ENCODE data around the gene SASS6. TPM values are rescaled to one million over a fixed set of nuclear protein-coding genes. Genes with fewer than 3 reads are reported as not detected.

The SASS6 gene
- total RNA-seq, 6 experiments from 2014 or later = 0.84 to 2.4 (median 1.2) TPM

DNA sequence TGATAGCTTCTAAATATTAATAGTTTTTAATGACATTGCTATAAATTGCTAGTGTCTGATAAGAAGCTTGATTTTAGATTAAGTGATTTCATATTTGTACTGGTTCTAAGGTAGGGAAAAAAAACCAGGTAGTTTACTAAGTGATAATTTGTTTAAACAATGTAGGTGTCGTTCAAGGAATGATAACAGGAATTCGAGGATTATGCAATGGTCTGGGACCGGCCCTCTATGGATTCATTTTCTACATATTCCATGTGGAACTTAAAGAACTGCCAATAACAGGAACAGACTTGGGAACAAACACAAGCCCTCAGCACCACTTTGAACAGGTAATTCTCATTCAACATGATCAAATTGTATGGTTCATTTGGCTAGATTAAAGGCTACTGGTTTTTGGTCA is 52.4 kb downstream of the SASS6 start:
- no peaks in the 10 kb centered on the region for H3K27me3 ChIP-seq
- 34% methylated on average over 3 of the region's 3 CpGs for WGBS (ENCODE audit: insufficient coverage, low coverage, low lambda C conversion rate, missing lambda C conversion rate)
- no peak for TF ChIP-seq POLR2A (IDR thresholded peaks at IDR 0.05)
- TF ChIP-seq, protein P1, sequence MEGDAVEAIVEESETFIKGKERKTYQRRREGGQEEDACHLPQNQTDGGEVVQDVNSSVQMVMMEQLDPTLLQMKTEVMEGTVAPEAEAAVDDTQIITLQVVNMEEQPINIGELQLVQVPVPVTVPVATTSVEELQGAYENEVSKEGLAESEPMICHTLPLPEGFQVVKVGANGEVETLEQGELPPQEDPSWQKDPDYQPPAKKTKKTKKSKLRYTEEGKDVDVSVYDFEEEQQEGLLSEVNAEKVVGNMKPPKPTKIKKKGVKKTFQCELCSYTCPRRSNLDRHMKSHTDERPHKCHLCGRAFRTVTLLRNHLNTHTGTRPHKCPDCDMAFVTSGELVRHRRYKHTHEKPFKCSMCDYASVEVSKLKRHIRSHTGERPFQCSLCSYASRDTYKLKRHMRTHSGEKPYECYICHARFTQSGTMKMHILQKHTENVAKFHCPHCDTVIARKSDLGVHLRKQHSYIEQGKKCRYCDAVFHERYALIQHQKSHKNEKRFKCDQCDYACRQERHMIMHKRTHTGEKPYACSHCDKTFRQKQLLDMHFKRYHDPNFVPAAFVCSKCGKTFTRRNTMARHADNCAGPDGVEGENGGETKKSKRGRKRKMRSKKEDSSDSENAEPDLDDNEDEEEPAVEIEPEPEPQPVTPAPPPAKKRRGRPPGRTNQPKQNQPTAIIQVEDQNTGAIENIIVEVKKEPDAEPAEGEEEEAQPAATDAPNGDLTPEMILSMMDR (IDR thresholded peaks at IDR 0.05) = no peak
- ATAC-seq (no peak), DNase-seq (no peak)
- H3K4me3 ChIP-seq = no peak overlapping the region
- peaks cover 0 to 35% (median 8%) of the 10 kb centered on the region in 4 donors for H3K36me3 ChIP-seq
- no peaks in the 10 kb centered on the region for H3K4me1 ChIP-seq
- intact Hi-C loops (cut with DNase I) = no loop called here
- H3K9me3 ChIP-seq = no peaks in the 10 kb centered on the region
- no peak overlapping the region for H3K27ac ChIP-seq

DNA sequence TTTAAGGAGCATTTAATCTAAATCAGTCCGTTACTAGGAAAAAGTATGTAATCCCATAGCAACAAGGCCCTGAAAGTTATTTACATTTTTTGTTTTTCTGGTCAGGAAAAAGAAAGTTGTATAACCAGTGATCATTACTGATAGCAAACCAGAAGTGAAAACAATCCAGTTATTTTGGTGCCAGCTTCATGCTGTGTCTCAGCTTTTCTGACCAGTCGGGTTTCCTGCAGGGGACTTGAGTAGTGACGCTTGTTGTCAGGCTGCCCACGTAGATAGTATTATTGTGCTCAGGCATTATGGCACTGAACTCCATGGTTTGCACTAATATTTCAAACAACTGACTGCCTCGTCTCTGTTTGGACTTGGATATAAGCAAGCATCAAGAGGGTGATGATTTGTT is 55.2 kb downstream of the SASS6 start:
- ATAC-seq (peak; percentile 33 to 57 (median 48)), DNase-seq (no peak)
- intact Hi-C loops (cut with DNase I) = no loop called here
- Histone ChIP-seq H3K4me1 (no peaks in the 10 kb centered on the region), H3K27ac (no peak overlapping the region), H3K4me3 (no peak overlapping the region), H3K36me3 (peaks cover 0 to 48% (median 12%) of the 10 kb centered on the region in 4 donors), H3K27me3 (no peaks in the 10 kb centered on the region), H3K9me3 (no peaks in the 10 kb centered on the region)
- TF ChIP-seq, protein P1 (IDR thresholded peaks at IDR 0.05) = no peak
- TF ChIP-seq POLR2A (IDR thresholded peaks at IDR 0.05) = no peak
- WGBS (ENCODE audit: insufficient coverage, low coverage, low lambda C conversion rate, missing lambda C conversion rate) = 69% methylated on average over 4 of the region's 5 CpGs

DNA sequence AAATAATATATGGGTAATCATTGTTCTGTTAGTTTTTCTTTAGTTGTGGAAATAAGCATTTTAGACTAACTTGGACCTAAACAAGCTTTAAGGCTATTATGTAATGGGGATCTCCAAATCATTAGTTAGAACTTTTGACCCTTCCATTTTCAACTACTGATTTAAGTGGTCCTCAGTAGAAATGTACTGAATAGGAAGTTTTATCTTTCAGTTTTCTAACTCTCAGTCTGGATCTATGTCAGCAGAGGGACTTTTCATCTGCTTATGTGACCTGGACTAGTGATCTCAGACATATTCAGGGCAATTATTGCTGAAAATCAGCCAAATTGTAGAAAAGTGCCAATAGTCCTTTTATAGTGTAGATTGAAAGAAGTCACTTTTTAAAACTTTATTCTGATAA is 56.0 kb downstream of the SASS6 start:
- no peak for TF ChIP-seq POLR2A (IDR thresholded peaks at IDR 0.05)
- TF ChIP-seq, protein P1 (IDR thresholded peaks at IDR 0.05) = no peak
- no peaks in the 10 kb centered on the region for H3K4me1 ChIP-seq
- H3K27me3 ChIP-seq = no peaks in the 10 kb centered on the region
- no peak for ATAC-seq
- H3K4me3 ChIP-seq = no peak overlapping the region
- no peak overlapping the region for H3K27ac ChIP-seq
- DNase-seq = no peak
- H3K36me3 ChIP-seq = peaks cover 0 to 48% (median 14%) of the 10 kb centered on the region in 4 donors
- no peaks in the 10 kb centered on the region for H3K9me3 ChIP-seq
- intact Hi-C loops (cut with DNase I) = no loop called here

DNA sequence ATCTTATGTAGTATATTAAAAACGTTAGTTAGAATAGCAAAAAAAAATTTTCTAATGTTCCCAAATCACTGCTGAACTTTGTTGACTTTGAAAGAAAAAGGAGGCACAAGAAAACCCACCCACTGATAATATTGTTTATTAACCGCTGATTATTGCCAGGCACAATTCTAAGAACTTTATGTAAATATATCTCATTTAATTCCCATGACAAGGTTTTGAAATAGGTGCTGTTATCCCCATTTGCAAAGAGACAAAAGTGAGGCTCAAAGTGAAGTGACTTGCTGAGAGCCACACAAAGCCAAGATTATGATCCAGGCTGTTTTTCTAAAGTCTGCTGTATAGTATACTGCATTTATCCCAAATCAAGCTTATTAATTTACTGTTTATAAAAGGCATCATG is 56.4 kb downstream of the SASS6 start:
- Histone ChIP-seq H3K27me3 (no peaks in the 10 kb centered on the region), H3K9me3 (no peaks in the 10 kb centered on the region), H3K4me1 (no peaks in the 10 kb centered on the region), H3K36me3 (peaks cover 0 to 47% (median 15%) of the 10 kb centered on the region in 4 donors), H3K4me3 (no peak overlapping the region), H3K27ac (no peak overlapping the region)
- ATAC-seq (no peak), DNase-seq (no peak)
- TF ChIP-seq, protein P1 (IDR thresholded peaks at IDR 0.05) = no peak
- TF ChIP-seq POLR2A (IDR thresholded peaks at IDR 0.05) = no peak
- intact Hi-C loops (cut with DNase I) = no loop called here
- WGBS (ENCODE audit: insufficient coverage, low coverage, low lambda C conversion rate, missing lambda C conversion rate) = 66% methylated on average over 2 of the region's 2 CpGs

DNA sequence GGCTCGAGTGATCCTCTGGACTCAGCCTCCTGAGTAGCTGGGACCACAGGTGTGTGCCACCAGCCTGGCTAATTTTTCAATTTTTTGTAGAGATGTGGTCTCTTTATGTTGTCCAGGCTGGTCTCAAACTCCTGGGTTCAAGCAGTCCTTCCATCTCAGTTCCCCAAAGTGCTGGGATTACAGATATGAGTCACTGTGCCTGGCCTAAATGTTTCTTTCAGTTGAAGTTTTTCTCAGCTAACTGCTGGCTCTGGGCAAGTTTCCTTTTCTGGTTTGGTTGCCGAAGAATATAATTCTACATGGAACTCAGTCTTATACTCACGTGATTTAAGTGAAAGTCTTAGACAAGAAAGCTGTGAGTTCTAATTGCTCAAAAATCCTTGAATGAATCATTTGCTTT is 57.0 kb downstream of the SASS6 start:
- intact Hi-C loops (cut with DNase I) = no loop called here
- Histone ChIP-seq H3K36me3 (peaks cover 0 to 42% (median 15%) of the 10 kb centered on the region in 4 donors), H3K4me3 (no peak overlapping the region), H3K9me3 (no peaks in the 10 kb centered on the region), H3K4me1 (no peaks in the 10 kb centered on the region), H3K27me3 (no peaks in the 10 kb centered on the region), H3K27ac (no peak overlapping the region)
- ATAC-seq = no peak
- no peak for TF ChIP-seq POLR2A (IDR thresholded peaks at IDR 0.05)
- TF ChIP-seq, protein P1 (IDR thresholded peaks at IDR 0.05) = no peak
- DNase-seq = no peak
- whole genome bisulfite sequencing (ENCODE audit: insufficient coverage, low coverage, low lambda C conversion rate, missing lambda C conversion rate) = 79% methylated on average over 2 of the region's 3 CpGs

Measured in right lobe of liver (tissue), 6 donors.